ENCODE results near the gene NLRC3.

The NLRC3 gene, protein sequence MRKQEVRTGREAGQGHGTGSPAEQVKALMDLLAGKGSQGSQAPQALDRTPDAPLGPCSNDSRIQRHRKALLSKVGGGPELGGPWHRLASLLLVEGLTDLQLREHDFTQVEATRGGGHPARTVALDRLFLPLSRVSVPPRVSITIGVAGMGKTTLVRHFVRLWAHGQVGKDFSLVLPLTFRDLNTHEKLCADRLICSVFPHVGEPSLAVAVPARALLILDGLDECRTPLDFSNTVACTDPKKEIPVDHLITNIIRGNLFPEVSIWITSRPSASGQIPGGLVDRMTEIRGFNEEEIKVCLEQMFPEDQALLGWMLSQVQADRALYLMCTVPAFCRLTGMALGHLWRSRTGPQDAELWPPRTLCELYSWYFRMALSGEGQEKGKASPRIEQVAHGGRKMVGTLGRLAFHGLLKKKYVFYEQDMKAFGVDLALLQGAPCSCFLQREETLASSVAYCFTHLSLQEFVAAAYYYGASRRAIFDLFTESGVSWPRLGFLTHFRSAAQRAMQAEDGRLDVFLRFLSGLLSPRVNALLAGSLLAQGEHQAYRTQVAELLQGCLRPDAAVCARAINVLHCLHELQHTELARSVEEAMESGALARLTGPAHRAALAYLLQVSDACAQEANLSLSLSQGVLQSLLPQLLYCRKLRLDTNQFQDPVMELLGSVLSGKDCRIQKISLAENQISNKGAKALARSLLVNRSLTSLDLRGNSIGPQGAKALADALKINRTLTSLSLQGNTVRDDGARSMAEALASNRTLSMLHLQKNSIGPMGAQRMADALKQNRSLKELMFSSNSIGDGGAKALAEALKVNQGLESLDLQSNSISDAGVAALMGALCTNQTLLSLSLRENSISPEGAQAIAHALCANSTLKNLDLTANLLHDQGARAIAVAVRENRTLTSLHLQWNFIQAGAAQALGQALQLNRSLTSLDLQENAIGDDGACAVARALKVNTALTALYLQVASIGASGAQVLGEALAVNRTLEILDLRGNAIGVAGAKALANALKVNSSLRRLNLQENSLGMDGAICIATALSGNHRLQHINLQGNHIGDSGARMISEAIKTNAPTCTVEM

DNA sequence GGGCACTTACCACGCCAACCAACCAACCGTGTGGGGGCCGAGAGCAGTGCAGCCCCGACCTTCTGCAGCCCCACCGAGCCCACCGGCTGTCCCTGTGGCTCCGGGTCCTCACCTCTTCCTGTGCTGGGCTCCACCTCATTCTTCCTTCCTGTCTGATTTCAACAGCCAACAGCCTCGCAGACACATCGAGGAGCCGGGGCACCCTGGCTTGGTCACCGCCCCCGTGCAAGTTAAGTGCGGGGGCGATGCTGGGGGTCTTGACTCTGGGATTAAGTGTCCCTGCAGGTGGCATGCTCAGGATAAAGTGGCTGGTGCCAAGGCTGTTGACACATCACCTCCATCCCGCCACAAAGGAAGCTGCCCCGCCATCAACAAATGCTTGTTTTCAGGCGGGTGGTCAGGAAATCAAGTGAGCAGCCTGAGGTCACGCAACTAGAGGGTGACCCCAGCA is at the start of gene NLRC3:
Gene NLRC3 (minus strand): TSS at position 102 of the 451 bp plus-strand sequence. CDS start 12,367 bp downstream, outside the sequence.
- TF ChIP-seq ZNF565 (CRISPR knock-in tag; conservative IDR thresholded peaks at IDR 0.05; ENCODE audit: low read depth) (no peak), RARB (CRISPR knock-in tag; IDR thresholded peaks at IDR 0.05) (no peak), ISL1 (CRISPR knock-in tag; IDR thresholded peaks at IDR 0.05) (no peak), TCF4 (CRISPR knock-in tag; IDR thresholded peaks at IDR 0.05; ENCODE audit: borderline replicate concordance) (no peak), ARNTL (CRISPR knock-in tag; IDR thresholded peaks at IDR 0.05; ENCODE audit: borderline replicate concordance, low read depth) (no peak), BACH2 (CRISPR knock-in tag; IDR thresholded peaks at IDR 0.05; ENCODE audit: borderline replicate concordance) (no peak)
- TF ChIP-seq, protein P1, sequence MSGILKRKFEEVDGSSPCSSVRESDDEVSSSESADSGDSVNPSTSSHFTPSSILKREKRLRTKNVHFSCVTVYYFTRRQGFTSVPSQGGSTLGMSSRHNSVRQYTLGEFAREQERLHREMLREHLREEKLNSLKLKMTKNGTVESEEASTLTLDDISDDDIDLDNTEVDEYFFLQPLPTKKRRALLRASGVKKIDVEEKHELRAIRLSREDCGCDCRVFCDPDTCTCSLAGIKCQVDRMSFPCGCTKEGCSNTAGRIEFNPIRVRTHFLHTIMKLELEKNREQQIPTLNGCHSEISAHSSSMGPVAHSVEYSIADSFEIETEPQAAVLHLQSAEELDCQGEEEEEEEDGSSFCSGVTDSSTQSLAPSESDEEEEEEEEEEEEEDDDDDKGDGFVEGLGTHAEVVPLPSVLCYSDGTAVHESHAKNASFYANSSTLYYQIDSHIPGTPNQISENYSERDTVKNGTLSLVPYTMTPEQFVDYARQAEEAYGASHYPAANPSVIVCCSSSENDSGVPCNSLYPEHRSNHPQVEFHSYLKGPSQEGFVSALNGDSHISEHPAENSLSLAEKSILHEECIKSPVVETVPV (CRISPR knock-in tag; IDR thresholded peaks at IDR 0.05) = no peak
- ATAC-seq = no peak

DNA sequence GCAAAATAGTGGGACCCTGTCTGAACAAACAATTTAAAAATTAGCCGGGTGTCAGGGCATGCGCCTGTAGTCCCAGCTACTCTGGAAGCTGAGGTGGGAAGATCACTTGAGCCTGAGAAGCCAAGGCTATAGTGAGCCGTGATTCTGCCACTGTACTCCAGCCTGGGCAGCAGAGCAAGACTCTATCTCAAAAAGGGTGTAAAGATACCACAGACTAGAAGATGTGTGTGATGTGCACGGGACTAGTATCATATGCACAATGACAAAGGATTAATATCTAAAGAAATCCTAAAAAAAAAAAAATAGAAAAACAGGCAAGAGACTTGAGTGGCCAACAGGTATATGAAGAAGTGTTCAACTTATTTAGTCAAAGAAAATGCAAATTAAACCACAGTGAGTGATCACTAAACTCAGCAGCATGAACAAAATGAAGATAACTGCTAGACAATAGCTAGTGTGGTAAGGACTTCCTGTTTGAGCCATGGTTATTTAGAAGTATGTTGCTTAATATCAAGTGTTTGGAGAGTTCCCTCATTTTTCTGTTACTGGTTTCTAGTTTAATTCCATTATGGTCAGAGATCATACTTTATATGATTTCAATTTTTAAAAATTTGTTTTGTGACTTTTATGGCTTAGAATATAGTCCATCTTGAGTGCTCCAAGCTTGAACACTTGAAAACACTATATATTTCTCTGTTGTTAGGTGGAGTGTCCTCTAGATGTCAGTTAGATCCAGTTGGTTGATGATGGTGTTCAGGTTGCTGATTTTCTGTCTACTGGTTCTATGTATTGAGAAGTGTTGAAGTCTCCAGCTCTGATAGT is 48.9 kb upstream of the NLRC3 start:
- ATAC-seq = peak; percentile 51
- TF ChIP-seq ZC3H10 (CRISPR knock-in tag; IDR thresholded peaks at IDR 0.05) = no peak
- TF ChIP-seq, protein P2, sequence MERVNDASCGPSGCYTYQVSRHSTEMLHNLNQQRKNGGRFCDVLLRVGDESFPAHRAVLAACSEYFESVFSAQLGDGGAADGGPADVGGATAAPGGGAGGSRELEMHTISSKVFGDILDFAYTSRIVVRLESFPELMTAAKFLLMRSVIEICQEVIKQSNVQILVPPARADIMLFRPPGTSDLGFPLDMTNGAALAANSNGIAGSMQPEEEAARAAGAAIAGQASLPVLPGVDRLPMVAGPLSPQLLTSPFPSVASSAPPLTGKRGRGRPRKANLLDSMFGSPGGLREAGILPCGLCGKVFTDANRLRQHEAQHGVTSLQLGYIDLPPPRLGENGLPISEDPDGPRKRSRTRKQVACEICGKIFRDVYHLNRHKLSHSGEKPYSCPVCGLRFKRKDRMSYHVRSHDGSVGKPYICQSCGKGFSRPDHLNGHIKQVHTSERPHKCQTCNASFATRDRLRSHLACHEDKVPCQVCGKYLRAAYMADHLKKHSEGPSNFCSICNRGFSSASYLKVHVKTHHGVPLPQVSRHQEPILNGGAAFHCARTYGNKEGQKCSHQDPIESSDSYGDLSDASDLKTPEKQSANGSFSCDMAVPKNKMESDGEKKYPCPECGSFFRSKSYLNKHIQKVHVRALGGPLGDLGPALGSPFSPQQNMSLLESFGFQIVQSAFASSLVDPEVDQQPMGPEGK (CRISPR knock-in tag; IDR thresholded peaks at IDR 0.05; ENCODE audit: borderline replicate concordance) = no peak
- TF ChIP-seq CSDC2 (CRISPR knock-in tag; IDR thresholded peaks at IDR 0.05) = no peak
- no peak for TF ChIP-seq TOX (CRISPR knock-in tag; IDR thresholded peaks at IDR 0.05; ENCODE audit: borderline replicate concordance)
- TF ChIP-seq, protein P3, sequence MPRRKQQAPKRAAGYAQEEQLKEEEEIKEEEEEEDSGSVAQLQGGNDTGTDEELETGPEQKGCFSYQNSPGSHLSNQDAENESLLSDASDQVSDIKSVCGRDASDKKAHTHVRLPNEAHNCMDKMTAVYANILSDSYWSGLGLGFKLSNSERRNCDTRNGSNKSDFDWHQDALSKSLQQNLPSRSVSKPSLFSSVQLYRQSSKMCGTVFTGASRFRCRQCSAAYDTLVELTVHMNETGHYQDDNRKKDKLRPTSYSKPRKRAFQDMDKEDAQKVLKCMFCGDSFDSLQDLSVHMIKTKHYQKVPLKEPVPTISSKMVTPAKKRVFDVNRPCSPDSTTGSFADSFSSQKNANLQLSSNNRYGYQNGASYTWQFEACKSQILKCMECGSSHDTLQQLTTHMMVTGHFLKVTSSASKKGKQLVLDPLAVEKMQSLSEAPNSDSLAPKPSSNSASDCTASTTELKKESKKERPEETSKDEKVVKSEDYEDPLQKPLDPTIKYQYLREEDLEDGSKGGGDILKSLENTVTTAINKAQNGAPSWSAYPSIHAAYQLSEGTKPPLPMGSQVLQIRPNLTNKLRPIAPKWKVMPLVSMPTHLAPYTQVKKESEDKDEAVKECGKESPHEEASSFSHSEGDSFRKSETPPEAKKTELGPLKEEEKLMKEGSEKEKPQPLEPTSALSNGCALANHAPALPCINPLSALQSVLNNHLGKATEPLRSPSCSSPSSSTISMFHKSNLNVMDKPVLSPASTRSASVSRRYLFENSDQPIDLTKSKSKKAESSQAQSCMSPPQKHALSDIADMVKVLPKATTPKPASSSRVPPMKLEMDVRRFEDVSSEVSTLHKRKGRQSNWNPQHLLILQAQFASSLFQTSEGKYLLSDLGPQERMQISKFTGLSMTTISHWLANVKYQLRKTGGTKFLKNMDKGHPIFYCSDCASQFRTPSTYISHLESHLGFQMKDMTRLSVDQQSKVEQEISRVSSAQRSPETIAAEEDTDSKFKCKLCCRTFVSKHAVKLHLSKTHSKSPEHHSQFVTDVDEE (CRISPR knock-in tag; IDR thresholded peaks at IDR 0.05) = no peak
- TF ChIP-seq, protein P1 (CRISPR knock-in tag; IDR thresholded peaks at IDR 0.05) = no peak
- no peak for TF ChIP-seq ZFP3 (CRISPR knock-in tag; IDR thresholded peaks at IDR 0.05)
- TF ChIP-seq, protein P4, sequence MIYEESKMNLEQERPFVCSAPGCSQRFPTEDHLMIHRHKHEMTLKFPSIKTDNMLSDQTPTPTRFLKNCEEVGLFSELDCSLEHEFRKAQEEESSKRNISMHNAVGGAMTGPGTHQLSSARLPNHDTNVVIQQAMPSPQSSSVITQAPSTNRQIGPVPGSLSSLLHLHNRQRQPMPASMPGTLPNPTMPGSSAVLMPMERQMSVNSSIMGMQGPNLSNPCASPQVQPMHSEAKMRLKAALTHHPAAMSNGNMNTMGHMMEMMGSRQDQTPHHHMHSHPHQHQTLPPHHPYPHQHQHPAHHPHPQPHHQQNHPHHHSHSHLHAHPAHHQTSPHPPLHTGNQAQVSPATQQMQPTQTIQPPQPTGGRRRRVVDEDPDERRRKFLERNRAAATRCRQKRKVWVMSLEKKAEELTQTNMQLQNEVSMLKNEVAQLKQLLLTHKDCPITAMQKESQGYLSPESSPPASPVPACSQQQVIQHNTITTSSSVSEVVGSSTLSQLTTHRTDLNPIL (CRISPR knock-in tag; IDR thresholded peaks at IDR 0.05; ENCODE audit: low read depth) = no peak
- no peak for TF ChIP-seq OSR1 (CRISPR knock-in tag; IDR thresholded peaks at IDR 0.05)

DNA sequence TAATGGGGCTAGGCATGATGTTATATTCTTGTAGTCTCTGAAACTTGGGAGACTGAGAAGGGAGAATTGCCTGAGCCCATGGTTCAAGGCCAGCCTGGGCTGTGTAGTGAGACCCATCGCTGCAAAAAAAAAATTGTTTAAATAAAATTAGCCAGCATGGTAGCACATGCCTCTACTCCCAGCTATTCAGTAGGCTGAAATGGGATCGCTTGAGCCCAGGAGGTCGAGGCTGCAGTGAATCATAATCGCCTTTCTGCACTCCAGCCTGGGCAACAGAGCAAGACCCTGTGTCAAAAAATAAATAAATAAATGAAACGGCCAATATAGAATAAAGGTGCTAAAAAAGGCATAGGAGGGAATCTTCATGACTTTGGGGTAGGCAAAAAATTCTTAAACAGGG is 48.1 kb upstream of the NLRC3 start:
- no peak for ATAC-seq
- TF ChIP-seq ISL1 (CRISPR knock-in tag; IDR thresholded peaks at IDR 0.05) (no peak), SNAI2 (CRISPR knock-in tag; IDR thresholded peaks at IDR 0.05) (no peak), ARNTL (CRISPR knock-in tag; IDR thresholded peaks at IDR 0.05; ENCODE audit: borderline replicate concordance, low read depth) (no peak), ZC3H10 (CRISPR knock-in tag; IDR thresholded peaks at IDR 0.05) (no peak), ZNF70 (CRISPR knock-in tag; IDR thresholded peaks at IDR 0.05) (no peak), ZNF8 (CRISPR knock-in tag; IDR thresholded peaks at IDR 0.05) (no peak), ZFP30 (CRISPR knock-in tag; IDR thresholded peaks at IDR 0.05) (no peak), PPARA (CRISPR knock-in tag; IDR thresholded peaks at IDR 0.05; ENCODE audit: borderline replicate concordance) (no peak), ZFP3 (CRISPR knock-in tag; IDR thresholded peaks at IDR 0.05) (no peak), TOX (CRISPR knock-in tag; IDR thresholded peaks at IDR 0.05; ENCODE audit: borderline replicate concordance) (no peak), ZNF565 (CRISPR knock-in tag; conservative IDR thresholded peaks at IDR 0.05; ENCODE audit: low read depth) (no peak), ESRRG (CRISPR knock-in tag; IDR thresholded peaks at IDR 0.05) (no peak)
- TF ChIP-seq, protein P2 (CRISPR knock-in tag; IDR thresholded peaks at IDR 0.05; ENCODE audit: borderline replicate concordance) = no peak
